GM19035 (cell line): ENCODE measurements around the gene VPS36.
A peak's percentile ranks its signal among the peaks of the same experiment; 100 is the strongest.
"Not testable (repeated sequence)": the region's sequence is repeated elsewhere in the genome, so short reads cannot be mapped to it uniquely, and the experiment has no call there.

Experiments
- ATAC-seq: cut with Tn5 transposase; IDR thresholded peaks from one replicate; pipeline ENCODE4 v1.9.1; 2021; ENCODE audit not compliant: unreplicated experiment

The VPS36 gene

DNA sequence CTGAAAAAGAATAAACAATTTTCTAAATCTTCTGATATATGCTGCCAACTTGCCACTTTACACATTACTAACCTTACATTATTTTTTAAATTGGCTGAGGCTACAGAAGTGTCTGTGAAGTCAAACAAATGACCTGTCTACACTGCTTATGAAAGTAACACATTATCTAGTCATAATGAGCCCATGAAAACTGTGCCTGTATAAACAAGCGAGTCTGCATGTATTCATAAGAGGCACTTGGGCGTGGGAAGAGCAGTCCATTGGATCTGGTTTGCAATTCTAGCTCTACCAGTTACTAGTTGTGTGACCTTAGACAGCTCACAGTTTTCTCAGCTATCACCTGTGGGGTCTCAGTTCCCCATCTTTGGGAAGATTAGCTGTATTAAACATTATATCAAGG, 3.1 kb downstream of the VPS36 start:
- ATAC-seq, result no peak

DNA sequence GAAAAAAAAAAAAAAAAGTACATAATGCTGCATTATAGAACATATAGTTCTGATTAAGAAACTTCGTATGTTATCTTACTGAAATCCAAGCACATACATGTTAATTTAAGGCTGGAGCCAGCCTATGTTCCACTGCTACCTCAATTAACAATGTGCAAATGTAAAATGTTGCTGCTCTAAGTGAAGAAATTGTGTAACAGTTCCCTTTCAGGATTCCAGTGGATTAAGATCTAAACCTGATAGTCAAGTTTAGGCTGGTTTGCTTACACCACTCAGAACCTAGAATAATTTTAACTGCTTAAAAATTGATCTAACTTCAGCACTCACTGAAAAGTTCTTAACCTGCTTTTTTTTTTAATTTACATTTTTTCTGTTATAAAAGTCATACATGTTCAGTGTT, 4.2 kb downstream of the VPS36 start:
- no peak for ATAC-seq

DNA sequence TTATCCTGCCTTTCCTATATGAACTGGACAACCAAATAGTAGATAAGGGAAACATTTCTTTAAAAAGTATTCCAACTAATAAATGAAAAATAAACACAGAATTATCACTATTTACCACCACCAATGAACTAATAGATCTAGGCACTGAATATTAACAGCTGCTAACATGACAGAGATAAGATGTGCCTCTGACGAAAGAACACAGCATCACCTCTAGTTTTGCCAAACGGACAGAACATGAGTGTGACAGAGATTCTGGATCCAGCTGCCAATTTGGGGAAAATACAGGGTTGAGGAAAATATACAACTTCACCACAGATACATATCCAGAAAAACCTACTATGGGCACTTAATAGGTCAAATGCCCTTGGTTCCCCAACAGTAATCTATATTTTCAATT, 18.0 kb downstream of the VPS36 start:
- ATAC-seq, result no peak

DNA sequence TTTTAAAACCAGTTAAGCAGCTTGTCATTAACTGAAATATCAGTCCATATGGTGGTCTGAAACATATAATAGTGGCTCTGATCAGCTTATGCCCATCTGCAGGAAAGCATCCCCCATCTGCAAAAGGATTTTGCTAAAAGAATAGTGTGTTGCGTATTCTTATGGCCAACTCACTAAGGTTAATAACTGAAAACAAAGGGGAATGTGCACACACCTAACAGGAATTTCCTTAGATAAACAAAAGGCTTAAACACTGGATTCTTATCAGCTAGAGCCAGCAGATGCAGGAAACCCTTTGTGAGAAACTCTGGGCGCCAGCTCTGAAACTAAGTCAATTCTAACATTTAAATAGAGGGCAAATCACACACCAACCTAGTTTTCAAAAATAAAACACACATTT, 22.1 kb downstream of the VPS36 start:
- no peak for ATAC-seq

DNA sequence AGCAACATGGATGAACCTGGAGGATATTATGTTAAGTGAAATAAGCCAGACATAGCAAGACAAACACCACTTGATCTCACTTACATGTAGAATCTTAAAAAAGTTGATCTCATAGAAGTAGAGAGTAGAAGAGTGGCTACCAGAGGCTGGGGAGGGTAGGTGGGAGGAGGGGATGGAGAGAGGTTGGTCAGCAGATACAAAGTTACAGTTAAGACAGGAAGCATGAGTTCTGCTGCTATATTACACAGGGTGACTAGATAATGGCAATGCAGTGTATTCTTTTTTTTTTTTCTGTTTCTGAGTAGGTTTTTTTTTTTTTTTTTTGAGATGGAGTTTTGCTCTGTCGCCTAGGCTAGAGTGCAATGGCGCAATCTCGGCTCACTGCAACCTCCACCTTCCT, 29.2 kb downstream of the VPS36 start:
- ATAC-seq, result no peak

DNA sequence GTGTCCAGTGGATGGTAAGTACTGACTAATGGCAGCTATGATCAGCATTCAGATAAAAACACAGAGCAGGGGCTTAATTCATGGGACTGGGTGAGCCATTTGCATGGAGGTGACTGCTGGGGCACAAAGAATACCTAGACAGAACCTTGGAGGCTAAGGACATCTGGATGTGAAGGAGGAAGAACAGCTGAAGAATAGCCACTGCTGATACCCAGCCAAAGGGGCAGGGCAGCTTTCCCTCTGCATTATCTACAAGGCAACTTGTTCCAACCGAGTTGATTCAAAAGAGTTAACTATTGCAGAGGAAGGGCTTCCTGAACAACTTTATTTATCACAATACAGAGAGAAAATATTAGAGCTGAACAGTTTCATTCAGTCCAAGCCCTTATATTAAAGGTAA, 31.4 kb downstream of the VPS36 start:
- ATAC-seq, result no peak

DNA sequence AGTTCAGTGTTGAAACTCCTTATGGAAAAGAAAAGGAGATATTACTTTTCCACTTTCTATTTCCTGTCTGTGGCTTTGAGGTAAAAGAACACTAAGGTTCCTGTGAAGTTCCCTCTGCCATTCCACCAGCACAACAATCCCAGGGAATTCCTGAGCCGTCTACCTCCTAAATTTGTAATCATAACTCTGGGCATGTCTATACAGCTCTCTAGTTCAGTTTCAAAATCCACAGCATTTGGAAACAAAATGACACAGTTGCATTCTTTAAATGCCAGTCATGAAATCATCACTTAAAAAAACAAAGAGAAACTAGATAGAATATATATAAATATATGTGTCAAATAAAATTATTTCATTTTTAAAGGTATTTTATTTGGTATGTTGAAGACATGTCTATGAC, 35.5 kb downstream of the VPS36 start:
- no peak for ATAC-seq

DNA sequence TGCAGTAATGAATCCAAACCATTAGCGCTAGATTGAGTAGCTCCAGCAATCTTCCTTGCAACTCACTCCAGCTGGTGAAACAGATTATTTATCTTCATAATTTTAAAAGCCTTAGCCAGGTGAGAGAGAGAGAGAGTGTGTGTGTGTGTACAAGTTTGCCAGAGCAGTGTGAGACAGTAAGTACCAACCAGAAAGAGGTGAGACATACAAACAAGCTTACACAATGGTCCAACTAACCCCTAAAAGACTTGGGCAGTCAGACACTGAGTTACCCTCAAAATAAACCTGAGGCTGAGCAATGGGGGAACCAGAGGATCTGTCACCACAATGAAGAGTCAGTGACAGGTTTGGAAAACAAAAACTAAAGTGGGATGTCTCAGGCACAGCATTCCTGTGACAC, 36.4 kb downstream of the VPS36 start:
- no peak for ATAC-seq

DNA sequence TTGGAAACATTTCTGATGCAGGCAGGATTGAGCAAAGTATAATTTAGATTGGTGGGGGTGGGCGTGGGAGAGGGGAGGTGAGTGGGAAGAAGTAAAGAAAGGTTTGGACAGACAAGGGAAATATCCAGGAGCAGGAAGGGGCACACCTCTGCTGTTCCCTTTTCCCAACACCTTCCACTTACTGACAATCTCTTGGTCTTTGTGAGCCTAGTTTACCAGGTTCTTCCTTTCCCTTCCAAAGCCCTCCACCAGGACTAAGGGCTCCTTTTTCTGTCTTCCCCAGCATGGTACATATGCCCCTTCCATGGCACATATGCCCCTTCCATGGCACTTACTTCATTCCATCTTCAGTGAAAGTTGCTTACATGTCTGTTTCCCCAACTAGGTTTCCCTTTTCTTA, 38.3 kb downstream of the VPS36 start:
- ATAC-seq, result no peak

DNA sequence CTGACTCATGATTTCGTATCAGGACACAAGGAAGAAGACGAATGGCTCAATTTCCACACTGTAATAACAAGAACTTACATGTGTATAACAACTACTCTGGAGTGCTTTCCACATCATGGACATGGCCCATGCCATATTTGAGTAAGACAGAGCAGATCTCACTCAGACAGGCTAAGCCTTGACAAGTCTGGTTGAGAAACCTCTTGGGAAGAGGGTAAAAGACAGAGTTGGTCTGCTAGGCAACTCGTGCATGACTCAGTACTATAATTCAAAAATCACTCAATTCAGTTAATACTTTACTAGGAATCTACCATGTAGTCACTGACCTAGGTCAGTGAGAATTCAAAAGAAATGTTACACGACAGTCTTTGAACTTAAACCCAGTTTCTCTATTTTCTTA, 38.8 kb downstream of the VPS36 start:
- ATAC-seq, result no peak

DNA sequence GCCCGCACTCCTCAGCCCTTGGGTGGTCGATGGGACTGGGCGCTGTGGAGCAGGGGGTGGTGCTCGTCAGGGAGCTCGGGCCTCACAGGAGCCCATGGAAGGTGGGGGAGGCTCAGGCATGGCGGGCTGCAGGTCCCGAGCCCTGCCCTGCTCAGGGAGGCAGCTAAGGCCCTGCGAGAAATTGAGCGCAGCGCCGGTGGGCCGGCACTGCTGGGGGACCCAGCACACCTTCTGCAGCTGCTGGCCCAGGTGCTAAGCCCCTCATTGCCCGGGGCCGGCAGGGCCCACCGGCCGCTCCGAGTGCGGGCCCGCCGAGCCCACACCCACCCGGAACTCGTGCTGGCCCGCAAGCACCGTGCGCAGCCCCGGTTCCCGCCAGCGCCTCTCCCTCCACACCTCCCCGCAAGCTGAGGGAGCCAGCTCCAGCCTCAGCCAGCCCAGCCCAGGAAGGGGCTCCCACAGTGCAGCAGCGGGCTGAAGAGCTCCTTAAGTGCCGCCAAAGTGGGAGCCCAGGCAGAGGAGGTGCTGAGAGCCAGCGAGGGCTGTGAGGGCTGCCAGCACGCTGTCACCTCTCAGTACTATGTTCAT, 42.3 kb downstream of the VPS36 start:
- ATAC-seq, result not testable (repeated sequence)

DNA sequence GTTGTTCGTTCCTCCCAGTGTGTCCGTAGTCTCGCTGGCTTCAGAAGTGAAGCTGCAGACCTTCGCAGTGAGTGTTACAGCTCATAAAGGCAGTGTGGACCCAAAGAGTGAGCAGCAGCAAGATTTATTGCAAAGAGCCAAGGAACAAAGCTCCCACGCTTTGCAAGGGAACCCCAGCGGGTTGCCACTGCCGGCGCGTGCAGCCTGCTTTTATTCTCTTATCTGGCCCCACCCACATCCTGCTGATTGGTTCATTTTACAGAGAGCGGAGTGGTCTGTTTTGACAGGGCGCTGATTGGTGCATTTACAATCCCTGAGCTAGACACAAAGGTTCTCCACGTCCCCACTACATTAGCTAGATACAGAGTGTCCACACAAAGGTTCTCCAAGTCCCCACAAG, 43.0 kb downstream of the VPS36 start:
- not testable (repeated sequence) for ATAC-seq

DNA sequence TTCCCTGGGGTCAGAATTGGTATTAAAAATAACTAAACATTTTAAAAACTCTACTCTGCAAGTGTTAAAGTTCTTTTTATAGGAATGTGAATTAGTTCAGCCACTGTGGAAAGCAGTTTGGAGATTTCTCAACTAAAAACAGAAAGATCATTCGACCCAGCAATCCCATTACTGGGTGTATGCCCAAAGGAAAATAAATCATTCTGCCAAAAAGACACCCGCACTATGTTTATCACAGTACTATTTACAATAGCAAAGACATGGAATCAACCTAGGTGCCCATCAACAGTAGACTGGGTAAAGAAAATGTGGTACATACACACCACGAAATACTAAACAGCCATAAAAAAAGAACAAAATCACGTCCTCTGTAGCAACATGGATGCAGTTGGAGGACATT, 43.8 kb downstream of the VPS36 start:
- ATAC-seq, result no peak

DNA sequence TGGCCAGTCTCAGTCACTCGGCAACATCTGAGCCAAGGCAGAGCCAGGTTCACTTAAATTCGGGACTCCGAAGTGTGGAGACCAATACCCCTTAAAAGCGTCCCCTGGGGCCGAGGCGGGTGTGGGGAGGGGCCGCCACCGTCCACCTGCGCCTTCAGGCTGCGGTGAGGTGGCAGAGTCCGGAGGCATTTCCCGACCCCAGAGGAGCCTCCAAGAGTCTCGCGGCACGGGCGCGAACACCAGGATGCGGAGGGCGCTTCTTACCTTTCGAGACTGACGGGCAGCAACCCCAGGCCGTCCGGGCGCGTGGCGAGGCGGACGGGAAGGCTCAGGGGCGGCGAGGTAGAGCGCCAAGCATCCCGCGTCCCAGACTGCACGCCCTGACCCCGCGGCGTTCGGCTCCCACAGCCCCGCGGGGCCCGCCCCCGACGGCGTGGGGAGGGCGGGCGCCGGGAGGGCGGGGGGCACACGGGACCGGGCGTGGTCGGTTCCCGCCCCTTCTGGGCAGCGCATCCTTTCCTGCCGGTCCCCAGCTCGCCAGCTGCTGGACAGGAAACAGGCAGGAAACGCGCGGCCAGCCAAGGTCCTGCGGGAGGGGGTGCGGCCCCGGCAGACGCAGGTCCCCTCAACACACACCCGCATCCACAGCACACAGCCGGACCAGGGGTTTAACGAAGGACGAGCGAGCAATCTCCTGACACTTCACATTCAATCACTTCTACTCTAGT, 44.5 kb downstream of the VPS36 start, which contains the start of gene THSD1:
THSD1 (minus strand) TSS at position 406 of the 728 bp plus-strand sequence. CDS start 3,572 bp downstream, outside the sequence.
- peak; percentile 53 for ATAC-seq

DNA sequence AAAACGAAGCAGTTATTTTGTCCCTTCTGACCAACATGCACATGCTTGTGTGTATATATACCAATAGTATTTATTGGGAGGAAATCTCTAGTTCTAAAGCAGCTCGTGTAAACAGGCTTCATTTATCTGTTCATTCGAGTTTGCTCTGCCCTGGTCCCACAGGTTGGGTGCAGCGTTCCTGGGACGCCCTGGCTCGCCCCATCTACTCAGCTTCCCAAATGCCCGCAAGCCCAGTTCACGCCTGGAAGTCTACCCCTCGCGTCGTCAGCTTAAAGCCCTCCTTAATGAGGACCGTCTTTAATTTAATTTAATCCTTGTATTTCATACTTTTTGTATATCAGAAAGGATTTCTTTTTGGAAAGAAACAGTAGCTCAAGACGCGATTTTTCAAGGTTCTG, 45.1 kb downstream of the VPS36 start:
- ATAC-seq, result no peak

DNA sequence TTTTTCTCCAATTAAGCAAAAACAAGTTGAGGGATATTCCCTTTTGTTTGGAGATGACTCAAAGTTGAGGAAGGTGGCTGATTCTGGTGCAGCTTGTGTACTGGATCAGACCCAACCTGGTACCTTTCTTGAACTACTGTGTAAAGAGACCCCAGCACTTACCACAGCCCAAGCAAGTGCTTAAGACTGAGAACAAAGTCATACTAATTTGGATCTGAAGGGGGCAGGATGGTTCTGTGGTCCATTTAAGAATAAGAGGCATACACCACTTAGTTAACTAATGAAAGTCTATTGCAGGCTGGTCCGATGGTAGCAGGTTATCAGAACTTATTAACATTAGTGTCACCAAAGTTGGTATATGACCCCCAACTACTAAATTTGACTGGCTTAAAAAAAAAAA, 50.7 kb downstream of the VPS36 start:
- ATAC-seq, result no peak

DNA sequence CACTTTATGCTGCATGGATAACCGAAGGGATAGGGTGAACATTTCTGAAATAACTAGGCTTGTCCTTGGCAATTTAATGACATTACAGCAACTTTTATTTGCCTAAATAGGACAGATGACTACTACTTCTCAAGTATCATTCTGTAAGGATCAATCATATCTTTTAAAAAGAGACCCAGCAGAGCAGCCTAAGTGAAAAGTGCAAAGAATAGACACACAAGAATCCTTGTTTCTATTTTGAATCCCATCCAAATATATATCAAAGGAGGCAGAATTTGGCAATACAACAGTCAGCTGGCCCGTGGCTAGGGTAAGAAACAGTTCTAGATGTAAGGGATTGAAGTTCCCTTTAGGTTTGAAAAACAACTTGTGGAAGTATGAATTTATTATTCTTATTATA, 51.4 kb downstream of the VPS36 start:
- ATAC-seq, result no peak

DNA sequence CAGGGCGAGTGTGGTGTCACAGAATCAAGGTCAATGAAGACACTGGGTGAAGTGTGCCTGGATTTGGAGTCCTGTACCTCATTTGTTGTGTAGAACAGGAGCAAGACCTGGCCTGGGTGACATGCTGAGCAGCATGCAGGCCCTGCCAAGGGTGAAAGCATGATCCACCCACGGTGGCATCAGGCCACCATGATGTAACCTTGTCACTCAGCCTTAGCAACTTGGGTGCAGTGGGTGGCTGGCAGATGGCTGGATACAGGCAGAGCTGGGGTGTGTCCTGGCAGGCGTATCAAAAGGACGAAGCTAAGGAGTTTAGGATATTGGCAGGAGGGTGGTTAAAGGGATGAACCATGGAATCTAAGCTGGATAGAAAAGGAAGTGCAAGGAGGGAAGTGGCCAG, 54.7 kb downstream of the VPS36 start:
- no peak for ATAC-seq

DNA sequence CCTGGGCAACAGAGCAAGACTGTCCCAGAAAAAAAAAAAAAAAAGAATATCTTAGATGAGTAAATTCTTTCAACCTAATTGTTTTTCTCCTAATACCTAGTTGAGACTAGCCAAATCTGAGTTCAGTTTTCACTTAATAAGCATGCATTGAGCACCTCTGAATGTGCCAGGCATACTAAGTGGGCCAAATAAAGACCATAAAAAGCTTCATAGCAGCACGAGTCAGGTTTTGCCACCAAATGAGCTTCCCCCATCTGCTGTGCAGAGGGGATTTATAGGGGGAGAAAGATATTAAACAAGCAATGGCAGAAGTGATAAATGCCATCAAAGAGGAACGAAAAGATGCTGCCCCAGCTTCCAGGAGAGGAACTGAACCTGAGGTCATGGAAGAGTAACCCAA, 55.8 kb downstream of the VPS36 start:
- no peak for ATAC-seq

DNA sequence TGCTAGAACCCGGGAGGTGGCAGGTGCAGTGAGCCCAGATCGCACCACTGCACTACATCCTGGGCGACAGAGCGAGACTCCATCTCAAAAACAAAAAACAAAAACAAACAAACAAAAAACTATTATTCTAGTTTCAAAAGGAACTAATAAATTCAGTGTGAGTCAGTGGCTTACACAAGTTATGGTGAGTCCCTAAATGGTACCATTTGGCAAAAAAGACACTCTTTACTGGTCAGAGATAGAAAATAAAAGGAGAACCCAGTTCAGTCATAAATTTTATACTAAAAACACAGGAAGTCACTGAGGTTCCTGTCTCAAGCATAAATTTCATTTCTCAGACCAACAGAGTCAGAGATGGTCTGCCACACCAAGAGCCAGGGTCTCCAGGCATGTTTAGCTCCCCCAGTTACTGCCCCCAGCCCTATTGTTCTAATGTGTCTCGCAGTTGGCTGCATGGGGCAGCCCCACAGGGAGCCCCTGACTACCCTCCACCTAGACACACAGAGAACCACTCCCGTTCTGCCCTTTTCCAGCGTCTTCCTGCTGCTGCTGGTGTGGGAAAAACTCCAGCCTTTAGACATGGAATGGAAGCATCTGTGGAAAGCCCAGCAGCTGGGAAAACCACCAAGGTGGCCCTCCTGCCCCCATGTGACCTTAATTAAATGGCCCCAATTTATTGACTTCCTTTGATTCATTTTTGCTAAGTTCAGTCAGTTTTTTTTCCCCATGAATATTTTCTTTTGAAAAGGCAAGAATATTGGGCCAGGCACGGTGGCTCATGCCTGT, 56.7 kb downstream of the VPS36 start:
- no peak for ATAC-seq

DNA sequence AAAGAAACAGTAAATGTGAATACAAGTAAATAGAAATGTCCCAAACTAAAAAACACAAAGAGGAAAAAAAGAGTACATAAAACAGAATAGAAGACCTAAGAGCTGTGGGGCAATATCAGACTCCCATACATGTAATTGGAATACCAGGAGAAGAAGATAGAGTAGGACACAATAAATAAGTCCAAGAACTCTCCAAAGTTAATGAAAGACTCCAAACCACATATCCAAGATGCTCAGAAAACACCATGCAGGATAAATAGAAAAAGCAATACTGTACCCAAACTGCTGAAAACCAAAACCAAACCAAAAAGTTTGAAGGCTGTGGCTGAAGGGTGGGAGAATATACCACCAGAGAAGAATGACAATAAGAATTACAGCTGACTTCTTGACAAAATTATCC, 62.7 kb downstream of the VPS36 start:
- ATAC-seq, result no peak

DNA sequence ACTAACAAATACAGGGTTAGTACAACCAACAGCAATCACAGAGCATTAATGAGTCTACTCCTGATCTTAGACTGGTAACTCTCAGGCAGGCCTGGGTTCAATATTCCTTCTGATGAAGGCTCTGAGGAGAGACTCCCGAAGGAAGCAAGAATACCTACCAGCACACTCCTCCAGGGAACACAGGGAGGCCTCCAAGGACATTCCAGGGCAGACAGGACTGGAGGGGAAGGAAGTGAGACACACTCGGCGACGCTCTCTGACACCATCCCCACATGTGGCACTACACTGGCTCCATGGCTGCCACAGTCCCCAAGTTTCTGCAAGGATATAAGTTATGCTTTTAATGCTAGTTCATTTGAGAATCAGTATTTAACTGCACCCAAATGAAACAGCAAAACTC, 64.6 kb downstream of the VPS36 start:
- ATAC-seq, result no peak
